Stimulated activated memory B cell treated with anti-CD40 and anti-IgM and Interleukin-4, amounts not matched to agents 10 μg/mL and 1 μg/mL and 100 μg/mL, for 72 hours (primary cell): ENCODE measurements around the gene PSKH1.
"Not testable (repeated sequence)": the region's sequence is repeated elsewhere in the genome, so short reads cannot be mapped to it uniquely, and the experiment has no call there.

Experiments used
- ATAC-seq: fragments of 150-1000 bp; cut with Tn5 transposase; 2 replicates; pipeline ENCODE4 v1.10.0; 2021
- H3K27ac Mint-ChIP-seq: one replicate; pipeline ENCODE4 v1.8.0; 2022; ENCODE audit warnings: mild to moderate bottlenecking, mixed read lengths
- H3K27me3 Mint-ChIP-seq: one replicate; pipeline ENCODE4 v1.8.0; 2022; ENCODE audit warnings: mixed read lengths
- H3K36me3 Mint-ChIP-seq: one replicate; pipeline ENCODE4 v1.8.0; 2022; ENCODE audit warnings: mixed read lengths
- H3K4me1 Mint-ChIP-seq: one replicate; pipeline ENCODE4 v1.8.0; 2022; ENCODE audit warnings: mixed read lengths
- H3K4me3 Mint-ChIP-seq: one replicate; pipeline ENCODE4 v1.8.0; 2022; ENCODE audit warnings: mild to moderate bottlenecking, moderate library complexity, mixed read lengths
- H3K9me3 Mint-ChIP-seq: one replicate; pipeline ENCODE4 v1.8.0; 2022; ENCODE audit warnings: mixed read lengths

PSKH1 gene

GRCh38 chr16:67893743-67894399 is 817 bp downstream of the PSKH1 start:
- no peak for ATAC-seq

GRCh38 chr16:67897231-67897630 is 4.2 kb downstream of the PSKH1 start:
- Mint-ChIP-seq H3K4me3 (no peak overlapping the region), H3K9me3 (no peaks in the 10 kb centered on the region), H3K4me1 (peaks cover 34% of the 10 kb centered on the region), H3K36me3 (no peaks in the 10 kb centered on the region), H3K27me3 (no peaks in the 10 kb centered on the region), H3K27ac (no peak overlapping the region)
- ATAC-seq = no peak

More at GRCh38 chr16:67893743-67894399, 817 bp downstream of the PSKH1 start:
- Mint-ChIP-seq H3K36me3 (no peaks in the 10 kb centered on the region), H3K4me3 (peak overlapping the region; percentile 94), H3K27ac (peak overlapping the region; percentile 89), H3K4me1 (peaks cover 26% of the 10 kb centered on the region), H3K27me3 (no peaks in the 10 kb centered on the region), H3K9me3 (no peaks in the 10 kb centered on the region)

GRCh38 chr16:67901734-67902133 is 8.7 kb downstream of the PSKH1 start:
- no peaks in the 10 kb centered on the region for H3K9me3 Mint-ChIP-seq
- no peak overlapping the region for H3K27ac Mint-ChIP-seq
- H3K4me3 Mint-ChIP-seq = no peak overlapping the region

DNA sequence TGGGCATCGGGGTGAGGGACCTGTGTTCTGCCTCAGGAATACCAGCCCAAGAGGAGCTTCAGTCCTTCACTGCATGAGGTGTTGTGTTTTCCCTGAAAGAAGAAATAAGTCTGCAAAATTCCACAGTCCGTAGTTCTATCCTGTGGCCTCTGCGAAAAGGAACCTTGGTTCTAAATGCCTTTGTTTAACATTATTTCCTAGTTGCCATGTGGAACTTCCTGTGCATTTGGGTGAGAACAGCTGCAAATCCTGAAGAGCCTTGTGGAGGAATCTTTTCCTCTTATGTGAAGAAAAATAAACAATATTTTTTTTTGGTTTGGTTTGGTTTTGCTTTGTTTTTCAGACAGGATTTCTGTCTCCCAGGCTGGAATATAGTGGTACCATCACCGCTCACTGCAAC is 9.8 kb downstream of the PSKH1 start:
- no peak for ATAC-seq
- Mint-ChIP-seq H3K27ac (no peak overlapping the region), H3K27me3 (no peaks in the 10 kb centered on the region), H3K4me3 (no peak overlapping the region), H3K4me1 (peaks cover 8% of the 10 kb centered on the region), H3K36me3 (peaks cover 13% of the 10 kb centered on the region), H3K9me3 (no peaks in the 10 kb centered on the region)

More at GRCh38 chr16:67901734-67902133, 8.7 kb downstream of the PSKH1 start:
- Mint-ChIP-seq H3K4me1 (peaks cover 15% of the 10 kb centered on the region), H3K36me3 (peaks cover 13% of the 10 kb centered on the region), H3K27me3 (no peaks in the 10 kb centered on the region)
- no peak for ATAC-seq

GRCh38 chr16:67907397-67908180 is 14.5 kb downstream of the PSKH1 start:
- no peaks in the 10 kb centered on the region for H3K27me3 Mint-ChIP-seq
- no peak overlapping the region for H3K27ac Mint-ChIP-seq
- H3K36me3 Mint-ChIP-seq = peaks cover 36% of the 10 kb centered on the region
- ATAC-seq = no peak
- peaks cover 8% of the 10 kb centered on the region for H3K4me1 Mint-ChIP-seq
- H3K9me3 Mint-ChIP-seq = no peaks in the 10 kb centered on the region
- H3K4me3 Mint-ChIP-seq = no peak overlapping the region

- no peaks in the 10 kb centered on the region for H3K9me3 Mint-ChIP-seq
- H3K36me3 Mint-ChIP-seq = peaks cover 30% of the 10 kb centered on the region
- H3K27me3 Mint-ChIP-seq = no peaks in the 10 kb centered on the region
- H3K4me1 Mint-ChIP-seq = peaks cover 8% of the 10 kb centered on the region
- no peak for ATAC-seq
- no peak overlapping the region for H3K4me3 Mint-ChIP-seq
- peak overlapping the region; percentile 33 for H3K27ac Mint-ChIP-seq
These were observed 16.1 kb downstream of the PSKH1 start for GRCh38 chr16:67909056-67909742.

- Mint-ChIP-seq H3K27ac (peak overlapping the region; percentile 33), H3K4me3 (no peak overlapping the region), H3K9me3 (no peaks in the 10 kb centered on the region), H3K4me1 (peaks cover 8% of the 10 kb centered on the region), H3K27me3 (no peaks in the 10 kb centered on the region), H3K36me3 (peaks cover 32% of the 10 kb centered on the region)
- ATAC-seq = no peak
These were observed 17.1 kb downstream of the PSKH1 start for GRCh38 chr16:67910158-67910557.

- H3K36me3 Mint-ChIP-seq = peaks cover 37% of the 10 kb centered on the region
- peaks cover 27% of the 10 kb centered on the region for H3K4me1 Mint-ChIP-seq
- no peaks in the 10 kb centered on the region for H3K27me3 Mint-ChIP-seq
- ATAC-seq = no peak
- no peak overlapping the region for H3K4me3 Mint-ChIP-seq
- H3K9me3 Mint-ChIP-seq = no peaks in the 10 kb centered on the region
- no peak overlapping the region for H3K27ac Mint-ChIP-seq
These were observed 21.9 kb downstream of the PSKH1 start for GRCh38 chr16:67914758-67915495.

DNA sequence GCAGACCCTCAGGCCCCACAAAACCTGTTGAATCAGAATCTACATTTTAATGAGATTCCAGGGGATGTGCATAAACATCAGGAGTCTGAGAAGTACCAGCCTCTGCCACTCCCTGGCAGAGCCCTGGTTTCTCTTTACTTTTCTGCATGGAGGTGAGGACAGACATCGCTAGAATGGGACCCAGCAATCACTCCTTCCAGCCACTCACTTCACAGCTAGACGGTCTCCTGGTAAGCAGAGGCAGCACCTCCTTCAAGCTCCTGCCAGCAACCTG is 22.4 kb downstream of the PSKH1 start:
- not testable (repeated sequence) for H3K4me3 Mint-ChIP-seq, H3K27ac Mint-ChIP-seq, H3K27me3 Mint-ChIP-seq, ATAC-seq, H3K9me3 Mint-ChIP-seq
- H3K36me3 Mint-ChIP-seq = peaks cover 35% of the 10 kb centered on the region
- peaks cover 26% of the 10 kb centered on the region for H3K4me1 Mint-ChIP-seq

- Mint-ChIP-seq H3K9me3 (no peaks in the 10 kb centered on the region), H3K36me3 (peaks cover 35% of the 10 kb centered on the region), H3K4me3 (no peak overlapping the region), H3K27me3 (no peaks in the 10 kb centered on the region), H3K27ac (peak overlapping the region; percentile 16), H3K4me1 (peaks cover 29% of the 10 kb centered on the region)
- ATAC-seq = no peak
These were observed 23.0 kb downstream of the PSKH1 start for GRCh38 chr16:67915831-67916723.

GRCh38 chr16:67917140-67917851 is 24.2 kb downstream of the PSKH1 start:
- no peak overlapping the region for H3K4me3 Mint-ChIP-seq
- ATAC-seq = no peak

DNA sequence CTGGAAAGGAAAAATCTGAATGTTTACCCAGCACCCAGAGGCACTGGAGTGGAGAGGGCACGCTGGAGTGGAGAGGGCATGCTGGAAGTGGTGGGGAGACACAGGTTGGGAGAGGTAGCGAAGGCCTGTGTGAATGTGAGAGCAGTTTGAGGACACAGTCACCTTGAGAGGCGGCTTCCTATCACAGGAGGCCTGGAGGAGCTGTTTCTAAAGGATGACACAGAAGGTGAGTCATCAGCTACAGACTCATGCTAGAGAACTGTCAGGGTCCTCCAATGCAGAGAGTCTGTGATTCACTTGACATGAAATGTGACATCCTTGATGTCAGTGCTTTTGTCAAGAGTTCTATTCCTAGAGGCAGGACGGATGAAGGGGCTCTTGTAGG is 24.8 kb downstream of the PSKH1 start:
- H3K27ac Mint-ChIP-seq = peak overlapping the region; percentile 15
- no peaks in the 10 kb centered on the region for H3K9me3 Mint-ChIP-seq
- ATAC-seq = no peak
- H3K27me3 Mint-ChIP-seq = no peaks in the 10 kb centered on the region
- H3K4me3 Mint-ChIP-seq = no peak overlapping the region
- H3K36me3 Mint-ChIP-seq = peaks cover 26% of the 10 kb centered on the region
- H3K4me1 Mint-ChIP-seq = peaks cover 37% of the 10 kb centered on the region

More at GRCh38 chr16:67917140-67917851, 24.2 kb downstream of the PSKH1 start:
- H3K9me3 Mint-ChIP-seq = no peaks in the 10 kb centered on the region
- H3K4me1 Mint-ChIP-seq = peaks cover 36% of the 10 kb centered on the region
- H3K27me3 Mint-ChIP-seq = no peaks in the 10 kb centered on the region
- peak overlapping the region; percentile 15 for H3K27ac Mint-ChIP-seq
- peaks cover 27% of the 10 kb centered on the region for H3K36me3 Mint-ChIP-seq

GRCh38 chr16:67919622-67920221 is 26.7 kb downstream of the PSKH1 start:
- peaks cover 47% of the 10 kb centered on the region for H3K4me1 Mint-ChIP-seq
- peaks cover 24% of the 10 kb centered on the region for H3K36me3 Mint-ChIP-seq
- H3K9me3 Mint-ChIP-seq = no peaks in the 10 kb centered on the region
- H3K27me3 Mint-ChIP-seq = no peaks in the 10 kb centered on the region
- H3K27ac Mint-ChIP-seq = no peak overlapping the region
- ATAC-seq = no peak
- H3K4me3 Mint-ChIP-seq = no peak overlapping the region
